ENCODE data around the gene LRSAM1.

Gene LRSAM1

DNA sequence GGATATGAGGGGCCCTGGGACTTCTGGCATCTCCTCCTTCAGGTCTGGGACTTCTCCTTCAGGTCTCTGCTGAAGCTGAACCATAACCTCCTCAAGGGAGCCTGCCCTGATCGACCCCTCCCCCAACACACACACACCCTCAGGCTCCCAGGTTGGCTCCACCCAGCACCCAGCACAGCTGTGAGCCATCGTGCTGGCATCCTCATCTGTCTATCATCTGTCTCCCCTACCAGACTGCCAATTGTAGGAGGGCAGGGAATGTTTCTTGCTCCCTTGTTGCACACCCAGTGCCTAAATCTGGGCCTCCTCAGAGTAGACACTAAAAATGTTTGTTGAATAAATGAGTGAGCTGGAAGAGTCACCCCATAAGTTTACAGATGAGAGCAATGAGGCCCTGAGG, 71.4 kb downstream of the LRSAM1 start:
- H3K27me3 ChIP-seq (ENCODE audit: insufficient read depth, poor library complexity, severe bottlenecking): no peaks in the 10 kb centered on the region
- peaks cover 3% of the 10 kb centered on the region for H3K9me3 ChIP-seq (ENCODE audit: severe bottlenecking)
- H3K36me3 ChIP-seq (ENCODE audit: low read depth): peaks cover 88% of the 10 kb centered on the region
- TF ChIP-seq, protein P1, sequence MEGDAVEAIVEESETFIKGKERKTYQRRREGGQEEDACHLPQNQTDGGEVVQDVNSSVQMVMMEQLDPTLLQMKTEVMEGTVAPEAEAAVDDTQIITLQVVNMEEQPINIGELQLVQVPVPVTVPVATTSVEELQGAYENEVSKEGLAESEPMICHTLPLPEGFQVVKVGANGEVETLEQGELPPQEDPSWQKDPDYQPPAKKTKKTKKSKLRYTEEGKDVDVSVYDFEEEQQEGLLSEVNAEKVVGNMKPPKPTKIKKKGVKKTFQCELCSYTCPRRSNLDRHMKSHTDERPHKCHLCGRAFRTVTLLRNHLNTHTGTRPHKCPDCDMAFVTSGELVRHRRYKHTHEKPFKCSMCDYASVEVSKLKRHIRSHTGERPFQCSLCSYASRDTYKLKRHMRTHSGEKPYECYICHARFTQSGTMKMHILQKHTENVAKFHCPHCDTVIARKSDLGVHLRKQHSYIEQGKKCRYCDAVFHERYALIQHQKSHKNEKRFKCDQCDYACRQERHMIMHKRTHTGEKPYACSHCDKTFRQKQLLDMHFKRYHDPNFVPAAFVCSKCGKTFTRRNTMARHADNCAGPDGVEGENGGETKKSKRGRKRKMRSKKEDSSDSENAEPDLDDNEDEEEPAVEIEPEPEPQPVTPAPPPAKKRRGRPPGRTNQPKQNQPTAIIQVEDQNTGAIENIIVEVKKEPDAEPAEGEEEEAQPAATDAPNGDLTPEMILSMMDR (IDR thresholded peaks at IDR 0.05; ENCODE audit: poor library complexity, severe bottlenecking): no peak
- no peak overlapping the region for H3K4me3 ChIP-seq (ENCODE audit: severe bottlenecking)
- DNase-seq (ENCODE audit: low spot score) (peak; percentile 93), ATAC-seq (ENCODE audit: low read depth) (peak; percentile 61)
- H3K27ac ChIP-seq (ENCODE audit: poor library complexity, severe bottlenecking): peak overlapping the region; percentile 98
- H3K4me1 ChIP-seq (ENCODE audit: insufficient read depth, poor library complexity, severe bottlenecking): peaks cover 48% of the 10 kb centered on the region

DNA sequence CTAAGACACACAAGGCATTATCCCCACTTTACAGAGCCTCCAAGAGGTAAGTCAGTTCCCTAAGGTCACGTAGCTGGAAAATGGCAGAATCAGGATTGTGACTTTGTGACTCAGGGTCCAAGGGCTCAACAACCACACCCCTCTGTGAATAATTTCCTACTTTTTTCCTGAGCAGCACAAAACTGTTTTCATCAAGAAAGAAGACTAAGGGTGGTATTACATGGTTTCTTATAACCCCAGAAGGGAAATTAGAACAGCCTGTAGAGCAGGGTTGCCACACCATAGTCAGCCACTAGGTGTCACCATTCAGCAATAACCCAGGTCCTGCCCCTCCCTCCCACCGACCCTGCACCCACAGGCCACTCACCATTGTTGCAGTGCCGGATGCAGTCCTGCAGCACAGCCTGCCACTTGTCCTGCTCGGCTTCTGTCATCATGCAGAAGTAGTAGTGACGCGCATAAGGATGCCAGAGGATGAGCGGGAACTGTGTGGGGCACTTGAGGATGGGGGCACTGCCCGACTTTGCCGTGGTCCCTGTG, 72.1 kb downstream of the LRSAM1 start:
- Histone ChIP-seq H3K4me3 (ENCODE audit: severe bottlenecking) (no peak overlapping the region), H3K27ac (ENCODE audit: poor library complexity, severe bottlenecking) (peak overlapping the region; percentile 98), H3K27me3 (ENCODE audit: insufficient read depth, poor library complexity, severe bottlenecking) (no peaks in the 10 kb centered on the region), H3K9me3 (ENCODE audit: severe bottlenecking) (peaks cover 3% of the 10 kb centered on the region), H3K36me3 (ENCODE audit: low read depth) (peaks cover 88% of the 10 kb centered on the region), H3K4me1 (ENCODE audit: insufficient read depth, poor library complexity, severe bottlenecking) (peaks cover 48% of the 10 kb centered on the region)
- DNase-seq (ENCODE audit: low spot score): peak; percentile 49
- TF ChIP-seq, protein P1 (IDR thresholded peaks at IDR 0.05; ENCODE audit: poor library complexity, severe bottlenecking): peak; percentile 60
- ATAC-seq (ENCODE audit: low read depth): no peak

DNA sequence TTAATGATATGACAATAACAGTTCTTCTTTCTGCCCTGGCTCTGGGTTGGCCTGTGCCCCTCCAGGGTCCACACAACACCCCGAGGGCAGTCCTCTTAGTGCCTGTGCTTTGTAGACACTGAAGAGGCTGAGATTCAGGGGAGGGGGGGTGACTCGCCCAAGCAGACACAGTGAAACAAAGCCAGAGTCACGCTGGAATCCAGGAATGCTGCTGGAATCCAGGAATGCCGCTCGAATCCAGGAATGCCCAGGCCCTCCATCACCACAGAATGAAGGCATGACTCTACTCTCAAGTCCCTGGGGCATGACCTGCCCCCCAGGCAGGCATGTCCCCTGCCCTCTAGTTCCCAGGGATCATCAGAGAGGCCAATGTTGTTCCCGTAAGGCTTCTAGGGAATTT, 73.1 kb downstream of the LRSAM1 start:
- no peak; the same call in 2 of the 3 replicates for ATAC-seq (ENCODE audit: low read depth)
- Histone ChIP-seq H3K9me3 (ENCODE audit: severe bottlenecking) (peaks cover 3% of the 10 kb centered on the region), H3K36me3 (ENCODE audit: low read depth) (peaks cover 92% of the 10 kb centered on the region), H3K27me3 (ENCODE audit: insufficient read depth, poor library complexity, severe bottlenecking) (no peaks in the 10 kb centered on the region), H3K4me1 (ENCODE audit: insufficient read depth, poor library complexity, severe bottlenecking) (peaks cover 45% of the 10 kb centered on the region), H3K27ac (ENCODE audit: poor library complexity, severe bottlenecking) (peak overlapping the region; percentile 98), H3K4me3 (ENCODE audit: severe bottlenecking) (no peak overlapping the region)
- TF ChIP-seq, protein P1 (IDR thresholded peaks at IDR 0.05; ENCODE audit: poor library complexity, severe bottlenecking): no peak
- DNase-seq (ENCODE audit: low spot score): peak; percentile 62

GRCh38 chr9:127525401-127526188, 74.3 kb downstream of the LRSAM1 start:
- no peak for DNase-seq (ENCODE audit: low spot score)
- Histone ChIP-seq H3K9me3 (ENCODE audit: severe bottlenecking) (peaks cover 3% of the 10 kb centered on the region), H3K27ac (ENCODE audit: poor library complexity, severe bottlenecking) (peak overlapping the region; percentile 98), H3K36me3 (ENCODE audit: low read depth) (peaks cover 96% of the 10 kb centered on the region), H3K4me1 (ENCODE audit: insufficient read depth, poor library complexity, severe bottlenecking) (peaks cover 34% of the 10 kb centered on the region), H3K4me3 (ENCODE audit: severe bottlenecking) (no peak overlapping the region), H3K27me3 (ENCODE audit: insufficient read depth, poor library complexity, severe bottlenecking) (no peaks in the 10 kb centered on the region)
- TF ChIP-seq, protein P1 (IDR thresholded peaks at IDR 0.05; ENCODE audit: poor library complexity, severe bottlenecking): peak; percentile 54
- ATAC-seq (ENCODE audit: low read depth): no peak
